Measurements from ENCODE around the gene TRAPPC10.
"Not testable (repeated sequence)": the region's sequence is repeated elsewhere in the genome, so short reads cannot be mapped to it uniquely, and the experiment has no call there.

- TF ChIP-seq CTCF (IDR thresholded peaks at IDR 0.05; ENCODE audit: poor library complexity); EZH2 (IDR thresholded peaks at IDR 0.05; ENCODE audit: borderline replicate concordance): not testable (repeated sequence)
These were observed 86.9 kb downstream of the TRAPPC10 start for GRCh38 chr21:44098964-44099363.

Data from hepatocyte (in vitro differentiated cells).